PC-3 (cell line): Measurements from ENCODE around the gene ZFPM1.

Experiments
- CTCF ChIP-seq: fragments of 300-600 bp; sonication (generic); conservative IDR thresholded peaks from 2 replicates; pipeline ENCODE4 v1.5.1; 2017; ENCODE audit warnings: antibody characterized with exemption, low read depth, mild to moderate bottlenecking, low read length
- EZH2 ChIP-seq: fragments of 300-600 bp; sonication (generic); IDR thresholded peaks from one replicate; pipeline ENCODE4 v1.6.1; 2017; ENCODE audit warnings: antibody characterized with exemption, mild to moderate bottlenecking, low read length; ENCODE audit not compliant: unreplicated experiment
- EZH2phosphoT487 ChIP-seq: fragments of 300-600 bp; sonication (generic); IDR thresholded peaks from 2 replicates; pipeline ENCODE4 v1.6.1; 2018; ENCODE audit warnings: mild to moderate bottlenecking, antibody characterized with exemption, low read length, borderline replicate concordance

GRCh38 chr16:88503771-88504488 lies 50.9 kb downstream of the ZFPM1 start:
- TF ChIP-seq CTCF: no peak
- no peak for TF ChIP-seq EZH2
- TF ChIP-seq EZH2phosphoT487: no peak
